ENCODE data around the gene DTD2. TPM values are rescaled to one million over a fixed set of nuclear protein-coding genes. Genes with fewer than 3 reads are reported as not detected.

Gene DTD2
- total and polyA plus RNA-seq, 9 of the 15 experiments (the other 6 are each of a cell fraction or from before 2014, with no cell fraction given) = 3.8 to 24.1 (median 15.2) TPM

GRCh38 chr14:31445703-31446102 is 11.6 kb downstream of the DTD2 start (continued):
- no peak for TF ChIP-seq PRDM10 (IDR thresholded peaks at IDR 0.05; ENCODE audit: partially characterized antibody)
- TF ChIP-seq ZNF316 (IDR thresholded peaks at IDR 0.05) = peak; percentile 53; the same call in 1 of the 2 replicates
- TF ChIP-seq ZNF57 (CRISPR knock-in tag; IDR thresholded peaks at IDR 0.05) = no peak
- TF ChIP-seq, protein P1, sequence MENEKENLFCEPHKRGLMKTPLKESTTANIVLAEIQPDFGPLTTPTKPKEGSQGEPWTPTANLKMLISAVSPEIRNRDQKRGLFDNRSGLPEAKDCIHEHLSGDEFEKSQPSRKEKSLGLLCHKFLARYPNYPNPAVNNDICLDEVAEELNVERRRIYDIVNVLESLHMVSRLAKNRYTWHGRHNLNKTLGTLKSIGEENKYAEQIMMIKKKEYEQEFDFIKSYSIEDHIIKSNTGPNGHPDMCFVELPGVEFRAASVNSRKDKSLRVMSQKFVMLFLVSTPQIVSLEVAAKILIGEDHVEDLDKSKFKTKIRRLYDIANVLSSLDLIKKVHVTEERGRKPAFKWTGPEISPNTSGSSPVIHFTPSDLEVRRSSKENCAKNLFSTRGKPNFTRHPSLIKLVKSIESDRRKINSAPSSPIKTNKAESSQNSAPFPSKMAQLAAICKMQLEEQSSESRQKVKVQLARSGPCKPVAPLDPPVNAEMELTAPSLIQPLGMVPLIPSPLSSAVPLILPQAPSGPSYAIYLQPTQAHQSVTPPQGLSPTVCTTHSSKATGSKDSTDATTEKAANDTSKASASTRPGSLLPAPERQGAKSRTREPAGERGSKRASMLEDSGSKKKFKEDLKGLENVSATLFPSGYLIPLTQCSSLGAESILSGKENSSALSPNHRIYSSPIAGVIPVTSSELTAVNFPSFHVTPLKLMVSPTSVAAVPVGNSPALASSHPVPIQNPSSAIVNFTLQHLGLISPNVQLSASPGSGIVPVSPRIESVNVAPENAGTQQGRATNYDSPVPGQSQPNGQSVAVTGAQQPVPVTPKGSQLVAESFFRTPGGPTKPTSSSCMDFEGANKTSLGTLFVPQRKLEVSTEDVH (IDR thresholded peaks at IDR 0.05; ENCODE audit: low read depth, partially characterized antibody) = no peak
- TF ChIP-seq NONO (IDR thresholded peaks at IDR 0.05; ENCODE audit: low read depth in 2 of 2, low read length in 1 of 2) = no peak
- TF ChIP-seq EWSR1 (IDR thresholded peaks at IDR 0.05; ENCODE audit: borderline replicate concordance, low read depth, partially characterized antibody) = no peak
- TF ChIP-seq, protein P2, sequence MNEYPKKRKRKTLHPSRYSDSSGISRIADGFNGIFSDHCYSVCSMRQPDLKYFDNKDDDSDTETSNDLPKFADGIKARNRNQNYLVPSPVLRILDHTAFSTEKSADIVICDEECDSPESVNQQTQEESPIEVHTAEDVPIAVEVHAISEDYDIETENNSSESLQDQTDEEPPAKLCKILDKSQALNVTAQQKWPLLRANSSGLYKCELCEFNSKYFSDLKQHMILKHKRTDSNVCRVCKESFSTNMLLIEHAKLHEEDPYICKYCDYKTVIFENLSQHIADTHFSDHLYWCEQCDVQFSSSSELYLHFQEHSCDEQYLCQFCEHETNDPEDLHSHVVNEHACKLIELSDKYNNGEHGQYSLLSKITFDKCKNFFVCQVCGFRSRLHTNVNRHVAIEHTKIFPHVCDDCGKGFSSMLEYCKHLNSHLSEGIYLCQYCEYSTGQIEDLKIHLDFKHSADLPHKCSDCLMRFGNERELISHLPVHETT (CRISPR knock-in tag; conservative IDR thresholded peaks at IDR 0.05 in 1 of 2, IDR thresholded peaks at IDR 0.05 in 1 of 2) = no peak
- no peak for TF ChIP-seq ZNF695 (CRISPR knock-in tag; IDR thresholded peaks at IDR 0.05)
- TF ChIP-seq EGR1 (conservative IDR thresholded peaks at IDR 0.05) = no peak
- TF ChIP-seq NFE2 (IDR thresholded peaks at IDR 0.05; ENCODE audit: low read depth) = peak; percentile 52; the same call in 1 of the 2 replicates
- TF ChIP-seq ZNF449 (CRISPR knock-in tag; IDR thresholded peaks at IDR 0.05) = no peak
- TF ChIP-seq POLR2G (IDR thresholded peaks at IDR 0.05; ENCODE audit: low read depth, low read length) = no peak
- TF ChIP-seq ZNF134 (CRISPR knock-in tag; conservative IDR thresholded peaks at IDR 0.05) = no peak
- TF ChIP-seq POLR2AphosphoS2 (IDR thresholded peaks at IDR 0.05; ENCODE audit: low read length) = no peak
- TF ChIP-seq ILF3 (IDR thresholded peaks at IDR 0.05; ENCODE audit: borderline replicate concordance) = no peak
- TF ChIP-seq, protein P3, sequence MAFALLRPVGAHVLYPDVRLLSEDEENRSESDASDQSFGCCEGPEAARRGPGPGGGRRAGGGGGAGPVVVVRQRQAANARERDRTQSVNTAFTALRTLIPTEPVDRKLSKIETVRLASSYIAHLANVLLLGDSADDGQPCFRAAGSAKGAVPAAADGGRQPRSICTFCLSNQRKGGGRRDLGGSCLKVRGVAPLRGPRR (CRISPR knock-in tag; IDR thresholded peaks at IDR 0.05) = no peak
- no peak for TF ChIP-seq ZNF277 (CRISPR knock-in tag; IDR thresholded peaks at IDR 0.05; ENCODE audit: borderline replicate concordance)
